Measurements from ENCODE around the gene RPGR.

Gene RPGR

DNA sequence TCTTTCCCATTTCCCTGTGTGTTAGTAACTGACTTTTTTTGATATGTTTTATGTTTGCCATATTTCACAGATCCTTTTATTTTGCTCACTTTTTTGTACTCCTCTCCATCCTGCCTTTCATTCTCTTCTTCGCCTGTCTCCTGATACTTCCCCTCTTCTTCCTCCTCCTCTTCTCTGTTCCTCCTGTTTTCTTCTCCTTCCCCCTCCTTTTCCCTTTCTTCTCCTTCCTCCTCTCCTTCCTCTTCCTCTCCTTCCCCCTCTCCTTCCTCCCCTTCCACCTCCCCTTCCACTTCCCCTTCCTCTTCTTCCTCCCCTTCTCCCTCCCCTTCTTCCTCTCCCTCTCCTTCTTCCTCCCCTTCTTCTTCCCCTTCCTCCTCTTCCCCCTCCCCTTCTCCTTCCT, 41.7 kb downstream of the RPGR start:
- TF ChIP-seq, protein P1, sequence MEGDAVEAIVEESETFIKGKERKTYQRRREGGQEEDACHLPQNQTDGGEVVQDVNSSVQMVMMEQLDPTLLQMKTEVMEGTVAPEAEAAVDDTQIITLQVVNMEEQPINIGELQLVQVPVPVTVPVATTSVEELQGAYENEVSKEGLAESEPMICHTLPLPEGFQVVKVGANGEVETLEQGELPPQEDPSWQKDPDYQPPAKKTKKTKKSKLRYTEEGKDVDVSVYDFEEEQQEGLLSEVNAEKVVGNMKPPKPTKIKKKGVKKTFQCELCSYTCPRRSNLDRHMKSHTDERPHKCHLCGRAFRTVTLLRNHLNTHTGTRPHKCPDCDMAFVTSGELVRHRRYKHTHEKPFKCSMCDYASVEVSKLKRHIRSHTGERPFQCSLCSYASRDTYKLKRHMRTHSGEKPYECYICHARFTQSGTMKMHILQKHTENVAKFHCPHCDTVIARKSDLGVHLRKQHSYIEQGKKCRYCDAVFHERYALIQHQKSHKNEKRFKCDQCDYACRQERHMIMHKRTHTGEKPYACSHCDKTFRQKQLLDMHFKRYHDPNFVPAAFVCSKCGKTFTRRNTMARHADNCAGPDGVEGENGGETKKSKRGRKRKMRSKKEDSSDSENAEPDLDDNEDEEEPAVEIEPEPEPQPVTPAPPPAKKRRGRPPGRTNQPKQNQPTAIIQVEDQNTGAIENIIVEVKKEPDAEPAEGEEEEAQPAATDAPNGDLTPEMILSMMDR (conservative IDR thresholded peaks at IDR 0.05; ENCODE audit: control insufficient read depth, insufficient read depth, low read depth, low read length) = no peak
- H3K4me3 ChIP-seq (ENCODE audit: control insufficient read depth, low read depth, low read length) = no peak overlapping the region

DNA sequence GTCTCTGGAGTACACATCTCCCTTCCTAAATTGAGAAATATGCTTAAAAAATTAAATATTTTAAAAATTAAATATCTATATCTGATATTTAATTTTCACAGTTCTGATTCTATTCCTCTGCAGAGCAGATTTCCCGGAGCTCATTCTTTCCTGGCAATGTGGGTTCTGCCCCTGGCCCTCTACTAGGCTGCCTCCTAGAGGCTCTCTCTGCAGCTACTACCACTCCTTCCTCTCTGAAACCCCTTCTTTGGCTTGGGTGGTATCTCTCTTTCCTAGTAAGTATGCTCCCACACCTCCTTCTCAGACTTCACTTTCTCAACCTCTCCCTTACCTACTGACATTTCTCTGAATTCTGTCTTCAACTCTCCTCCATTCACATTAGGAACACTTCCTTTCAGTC, 45.3 kb downstream of the RPGR start:
- DNase-seq (ENCODE audit: low read depth) = peak; percentile 39
- TF ChIP-seq, protein P1 (conservative IDR thresholded peaks at IDR 0.05; ENCODE audit: control insufficient read depth, insufficient read depth, low read depth, low read length) = peak; percentile 64
- H3K4me3 ChIP-seq (ENCODE audit: control insufficient read depth, low read depth, low read length) = no peak overlapping the region

More for the DNA sequence above, 41.7 kb downstream of the RPGR start:
- no peak for DNase-seq (ENCODE audit: low read depth)

- TF ChIP-seq, protein P1 (conservative IDR thresholded peaks at IDR 0.05; ENCODE audit: control insufficient read depth, insufficient read depth, low read depth, low read length) = no peak
- H3K4me3 ChIP-seq (ENCODE audit: control insufficient read depth, low read depth, low read length) = no peak overlapping the region
- DNase-seq (ENCODE audit: low read depth) = no peak
Observed at GRCh38 chrX:38279188-38279587, 48.1 kb downstream of the RPGR start.

GRCh38 chrX:38278682-38279081, 48.6 kb downstream of the RPGR start:
- peak; percentile 65 for DNase-seq (ENCODE audit: low read depth)
- TF ChIP-seq, protein P1 (conservative IDR thresholded peaks at IDR 0.05; ENCODE audit: control insufficient read depth, insufficient read depth, low read depth, low read length) = no peak
- no peak overlapping the region for H3K4me3 ChIP-seq (ENCODE audit: control insufficient read depth, low read depth, low read length)

DNA sequence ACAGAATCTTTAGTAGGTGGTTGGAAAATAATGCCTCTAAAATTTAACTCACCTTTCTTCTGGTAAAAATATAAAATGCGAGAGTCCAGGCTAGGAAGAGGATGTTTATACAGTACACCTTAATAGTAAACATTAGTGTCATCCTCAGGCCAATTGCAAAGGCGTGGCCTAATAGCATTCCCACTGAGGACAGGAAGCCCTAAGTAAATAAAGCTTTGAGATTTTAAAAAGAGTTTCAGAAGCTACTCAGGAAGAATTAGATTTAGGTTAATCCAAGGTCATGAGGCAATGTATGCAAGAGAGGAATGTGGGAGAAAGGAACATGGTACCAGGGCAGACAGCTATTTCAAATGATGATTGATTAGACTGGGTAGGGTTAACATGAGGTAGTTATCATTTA, 49.5 kb downstream of the RPGR start:
- no peak overlapping the region for H3K4me3 ChIP-seq (ENCODE audit: control insufficient read depth, low read depth, low read length)
- DNase-seq (ENCODE audit: low read depth) = no peak
- TF ChIP-seq, protein P1 (conservative IDR thresholded peaks at IDR 0.05; ENCODE audit: control insufficient read depth, insufficient read depth, low read depth, low read length) = no peak

- no peak for DNase-seq (ENCODE audit: low read depth)
- TF ChIP-seq, protein P1 (conservative IDR thresholded peaks at IDR 0.05; ENCODE audit: control insufficient read depth, insufficient read depth, low read depth, low read length) = no peak
Observed at GRCh38 chrX:38277136-38277535, 50.2 kb downstream of the RPGR start.

GRCh38 chrX:38276089-38276488, 51.2 kb downstream of the RPGR start:
- no peak overlapping the region for H3K4me3 ChIP-seq (ENCODE audit: control insufficient read depth, low read depth, low read length)
- TF ChIP-seq, protein P1 (conservative IDR thresholded peaks at IDR 0.05; ENCODE audit: control insufficient read depth, insufficient read depth, low read depth, low read length) = no peak
- no peak for DNase-seq (ENCODE audit: low read depth)

More at GRCh38 chrX:38277136-38277535, 50.2 kb downstream of the RPGR start:
- no peak overlapping the region for H3K4me3 ChIP-seq (ENCODE audit: control insufficient read depth, low read depth, low read length)
